AG09309 (cell line): ENCODE measurements around the gene FOXP1.

Experiments used
- DNase-seq: peaks from one replicate; pipeline ENCODE4 v3.0.0-alpha.2; 2010; ENCODE audit warnings: low read depth
- H3K4me3 ChIP-seq: 2 replicates; pipeline ENCODE4 v1.5.1; 2011; ENCODE audit warnings: mild to moderate bottlenecking, low read depth, low read length, moderate library complexity; ENCODE audit not compliant: control insufficient read depth
- CTCF ChIP-seq: IDR thresholded peaks from 2 replicates; pipeline ENCODE4 v1.5.1; 2011; ENCODE audit warnings: mild to moderate bottlenecking, low read depth, low read length, inconsistent platforms; ENCODE audit not compliant: insufficient read depth, control insufficient read depth; ENCODE audit errors: missing control alignments

FOXP1 gene

GRCh38 chr3:71488391-71488809, 95.1 kb downstream of the FOXP1 start:
- H3K4me3 ChIP-seq, result no peak overlapping the region
- no peak for DNase-seq
- no peak for TF ChIP-seq CTCF

- no peak for TF ChIP-seq CTCF
- H3K4me3 ChIP-seq, result no peak overlapping the region
- DNase-seq, result no peak
Observed at GRCh38 chr3:71487418-71487817, 96.1 kb downstream of the FOXP1 start.

GRCh38 chr3:71486831-71487230, 96.7 kb downstream of the FOXP1 start:
- no peak for DNase-seq
- H3K4me3 ChIP-seq, result no peak overlapping the region
- no peak for TF ChIP-seq CTCF

GRCh38 chr3:71485896-71486295, 97.6 kb downstream of the FOXP1 start:
- no peak for TF ChIP-seq CTCF
- DNase-seq, result no peak
- no peak overlapping the region for H3K4me3 ChIP-seq

GRCh38 chr3:71484452-71484851, 99.1 kb downstream of the FOXP1 start:
- no peak for DNase-seq

GRCh38 chr3:71484047-71484446, 99.5 kb downstream of the FOXP1 start:
- H3K4me3 ChIP-seq, result no peak overlapping the region
- no peak for DNase-seq
- TF ChIP-seq CTCF, result no peak

More at GRCh38 chr3:71484452-71484851, 99.1 kb downstream of the FOXP1 start:
- no peak overlapping the region for H3K4me3 ChIP-seq
- no peak for TF ChIP-seq CTCF

GRCh38 chr3:71482771-71483170, 100.8 kb downstream of the FOXP1 start:
- TF ChIP-seq CTCF, result no peak
- no peak for DNase-seq
- no peak overlapping the region for H3K4me3 ChIP-seq
